Liver (tissue), 9 donors: Measurements from ENCODE around the gene WIF1. TPM values are rescaled to one million over a fixed set of nuclear protein-coding genes. Genes with fewer than 3 reads are reported as not detected.

Experiments used
- DNase-seq: peaks from one replicate; pipeline ENCODE4 v3.0.0-alpha.2; 2017; ENCODE audit warnings: low spot score
- H3K27ac ChIP-seq, 2 donors: one replicate each; pipeline ENCODE4 v1.7.0; 2013; ENCODE audit warnings: inconsistent platforms in 2 of 2, low read length in 2 of 2, control low read depth in 1 of 2, low read depth in 1 of 2, mild to moderate bottlenecking in 1 of 2
- H3K27me3 ChIP-seq, 4 donors: one replicate each; pipeline versions ENCODE4 v1.6.1 to v1.7.0; 2013; ENCODE audit warnings: low read length in 3 of 4, inconsistent platforms in 1 of 4, mild to moderate bottlenecking in 1 of 4, moderate library complexity in 1 of 4; ENCODE audit not compliant: control insufficient read depth in 4 of 4, insufficient read depth in 4 of 4
- H3K36me3 ChIP-seq, 4 donors: one replicate each; pipeline versions ENCODE4 v1.6.1 to v1.7.0; 2013; ENCODE audit warnings: low read length in 3 of 4, mild to moderate bottlenecking in 3 of 4, low read depth in 1 of 4, moderate library complexity in 1 of 4; ENCODE audit not compliant: control insufficient read depth in 4 of 4, insufficient read depth in 3 of 4
- H3K4me1 ChIP-seq, 4 donors: one replicate each; pipeline versions ENCODE4 v1.6.1 to v1.7.0; 2013; ENCODE audit warnings: low read length in 3 of 4, mild to moderate bottlenecking in 3 of 4, moderate library complexity in 1 of 4; ENCODE audit not compliant: control insufficient read depth in 4 of 4, insufficient read depth in 4 of 4
- H3K4me3 ChIP-seq, 3 donors: one replicate each; pipeline versions ENCODE4 v1.6.1 to v1.7.0; 2013; ENCODE audit warnings: low read length in 3 of 3, control low read depth in 1 of 3, low read depth in 1 of 3, mild to moderate bottlenecking in 1 of 3
- H3K9ac ChIP-seq, 2 donors: one replicate each; pipeline ENCODE4 v1.7.0; 2013; ENCODE audit warnings: low read length in 2 of 2, mild to moderate bottlenecking in 2 of 2, moderate library complexity in 2 of 2, control low read depth in 1 of 2, low read depth in 1 of 2
- H3K9me3 ChIP-seq, 4 donors: one replicate each; pipeline versions ENCODE4 v1.6.1 to v1.7.0; 2013; ENCODE audit warnings: low read length in 3 of 4; ENCODE audit not compliant: control insufficient read depth in 4 of 4
- ATF3 ChIP-seq: IDR thresholded peaks from 2 replicates; pipeline ENCODE4 v1.6.1; 2016; ENCODE audit warnings: antibody characterized with exemption
- CTCF ChIP-seq: fragments of 150-350 bp; IDR thresholded peaks from 2 replicates; pipeline ENCODE4 v1.5.1; 2017; ENCODE audit warnings: improper control_type of control experiment, low read depth, low read length; ENCODE audit not compliant: missing input control
- EGR1 ChIP-seq, 2 donors: IDR thresholded peaks; 2 replicates each; pipeline ENCODE4 v1.6.1; 2016 to 2018; ENCODE audit warnings: antibody characterized with exemption in 2 of 2, low read depth in 2 of 2
- FOXA1 ChIP-seq: IDR thresholded peaks from 2 replicates; pipeline ENCODE4 v1.6.1; 2016; ENCODE audit warnings: antibody characterized with exemption
- FOXA2 ChIP-seq: IDR thresholded peaks from 2 replicates; pipeline ENCODE4 v1.6.1; 2016; ENCODE audit warnings: antibody characterized with exemption
- GABPA ChIP-seq, 2 donors: IDR thresholded peaks in 1 of 2; conservative IDR thresholded peaks in 1 of 2; 2 replicates each; pipeline ENCODE4 v1.6.1; 2016; ENCODE audit warnings: antibody characterized with exemption in 2 of 2, mild to moderate bottlenecking in 1 of 2, moderate library complexity in 1 of 2
- HNF4A ChIP-seq, 2 donors: conservative IDR thresholded peaks; 2 replicates each; pipeline ENCODE4 v1.6.1; 2016; ENCODE audit warnings: antibody characterized with exemption in 2 of 2, mild to moderate bottlenecking in 2 of 2
- HNF4G ChIP-seq: IDR thresholded peaks from 2 replicates; pipeline ENCODE4 v1.6.1; 2016; ENCODE audit warnings: antibody characterized with exemption
- JUND ChIP-seq, 2 donors: IDR thresholded peaks; 2 replicates each; pipeline ENCODE4 v1.6.1; 2016; ENCODE audit warnings: antibody characterized with exemption in 2 of 2
- MAX ChIP-seq: IDR thresholded peaks from 2 replicates; pipeline ENCODE4 v1.6.1; 2016; ENCODE audit warnings: antibody characterized with exemption
- RAD21 ChIP-seq, 2 donors: IDR thresholded peaks; 2 replicates each; pipeline ENCODE4 v1.6.1; 2016; ENCODE audit warnings: antibody characterized with exemption in 2 of 2, mild to moderate bottlenecking in 2 of 2
- REST ChIP-seq: IDR thresholded peaks from 2 replicates; pipeline ENCODE4 v1.6.1; 2016; ENCODE audit warnings: antibody characterized with exemption, mild to moderate bottlenecking
- RXRA ChIP-seq, 2 donors: IDR thresholded peaks; 2 replicates each; pipeline ENCODE4 v1.6.1; 2017 to 2018; ENCODE audit warnings: antibody characterized with exemption in 2 of 2, mild to moderate bottlenecking in 1 of 2
- SP1 ChIP-seq: IDR thresholded peaks from 2 replicates; pipeline ENCODE4 v1.6.1; 2018; ENCODE audit warnings: antibody characterized with exemption, mild to moderate bottlenecking
- TAF1 ChIP-seq: conservative IDR thresholded peaks from 2 replicates; pipeline ENCODE4 v1.6.1; 2016; ENCODE audit warnings: antibody characterized with exemption, mild to moderate bottlenecking
- YY1 ChIP-seq: IDR thresholded peaks from 2 replicates; pipeline ENCODE4 v1.6.1; 2016; ENCODE audit warnings: antibody characterized with exemption, mild to moderate bottlenecking
- ZBTB33 ChIP-seq: IDR thresholded peaks from 2 replicates; pipeline ENCODE4 v1.6.1; 2016; ENCODE audit warnings: antibody characterized with exemption
- WGBS: extraction: QIAGEN DNeasy Blood & Tissue Kit; methylation state at CpG from one replicate; pipeline ENCODE4 v1.1.7; 2013; 5-methylcytosine and 5-hydroxymethylcytosine counted together
- polyA plus RNA-seq, 2 donors: library from polyadenylated mRNA; stranded (reverse) in 1 of 2; unstranded in 1 of 2; fragments of 200-250 nt in 1 of 2; fragments of >200 nt in 1 of 2; fragmentation: Nextera tagmentation in 1 of 2; extraction: Ambion mirVana in 1 of 2; gene quantifications; one replicate each; pipeline versions ENCODE4 v1.2.1 to v1.2.3, GENCODE V29; 2013 to 2015
- total RNA-seq, 2 donors: library from RNA; depleted of rRNA; stranded (reverse); fragments of >200 nt; gene quantifications; one replicate each; pipeline ENCODE4 v1.2.3, GENCODE V29; 2014
- donor health status: healthy.
- donor health status: healthy.
- donor health status: healthy.
- donor health status: healthy.
- donor health status: healthy.

WIF1 gene
- total and polyA plus RNA-seq, 4 donors = not detected

- 87% methylated on average over 9 of the region's 9 CpGs for WGBS
- Histone ChIP-seq H3K4me3 (no peak overlapping the region), H3K36me3 (no peaks in the 10 kb centered on the region), H3K27ac (no peak overlapping the region), H3K9me3 (no peaks in the 10 kb centered on the region), H3K4me1 (no peaks in the 10 kb centered on the region), H3K9ac (no peak overlapping the region), H3K27me3 (no peaks in the 10 kb centered on the region)
- no peak for DNase-seq
- TF ChIP-seq FOXA1 = no peak
- TF ChIP-seq FOXA2 = no peak
- no peak for TF ChIP-seq REST
- TF ChIP-seq MAX = no peak
- TF ChIP-seq TAF1 = no peak
- TF ChIP-seq ZBTB33 = no peak
- TF ChIP-seq YY1 = no peak
- no peak for TF ChIP-seq RXRA (IDR thresholded peaks at IDR 0.05)
- TF ChIP-seq RAD21 (IDR thresholded peaks at IDR 0.05) = no peak
- TF ChIP-seq JUND (IDR thresholded peaks at IDR 0.05) = no peak
- no peak for TF ChIP-seq HNF4A (conservative IDR thresholded peaks at IDR 0.05)
- no peak for TF ChIP-seq ATF3
These were observed 69.9 kb downstream of the WIF1 start for GRCh38 chr12:65051218-65051617.

- H3K27me3 ChIP-seq = peaks cover 0 to 2% (median 0%) of the 10 kb centered on the region in 4 donors
- H3K27ac ChIP-seq = no peak overlapping the region
- no peak overlapping the region for H3K9ac ChIP-seq
- no peak for TF ChIP-seq MAX
- no peak for TF ChIP-seq RAD21 (IDR thresholded peaks at IDR 0.05)
- WGBS = 76% methylated on average over 4 of the region's 4 CpGs
- DNase-seq = no peak
- H3K9me3 ChIP-seq = no peaks in the 10 kb centered on the region
- H3K36me3 ChIP-seq = no peaks in the 10 kb centered on the region
- no peak overlapping the region for H3K4me3 ChIP-seq
- H3K4me1 ChIP-seq = no peaks in the 10 kb centered on the region
These were observed 75.8 kb downstream of the WIF1 start for GRCh38 chr12:65045269-65045668.

- no peak overlapping the region for H3K9ac ChIP-seq
- no peak for DNase-seq
- no peaks in the 10 kb centered on the region for H3K4me1 ChIP-seq
- H3K27me3 ChIP-seq = no peaks in the 10 kb centered on the region
- no peak overlapping the region for H3K4me3 ChIP-seq
- no peak overlapping the region for H3K27ac ChIP-seq
- H3K9me3 ChIP-seq = no peaks in the 10 kb centered on the region
- WGBS = 74% methylated on average over 2 of the region's 2 CpGs
- no peaks in the 10 kb centered on the region for H3K36me3 ChIP-seq
- TF ChIP-seq GABPA (IDR thresholded peaks at IDR 0.05 in 1 of 2, conservative IDR thresholded peaks at IDR 0.05 in 1 of 2) (no peak), FOXA1 (no peak), SP1 (no peak), TAF1 (no peak), REST (no peak), HNF4G (no peak), CTCF (no peak), EGR1 (IDR thresholded peaks at IDR 0.05; ENCODE audit: low read depth in 2 of 2) (no peak), HNF4A (conservative IDR thresholded peaks at IDR 0.05) (no peak), RXRA (IDR thresholded peaks at IDR 0.05) (no peak)
These were observed 81.8 kb downstream of the WIF1 start for GRCh38 chr12:65039301-65039700.
